Chondrocyte (in vitro differentiated cells): ENCODE results near the gene POFUT2. TPM values are rescaled to one million over a fixed set of nuclear protein-coding genes. Genes with fewer than 3 reads are reported as not detected.

Source experiments
- DNase-seq: peaks from one replicate; pipeline ENCODE4 v3.0.0; 2021; ENCODE audit warnings: mixed read lengths, low spot score
- H3K27ac Mint-ChIP-seq: one replicate; pipeline ENCODE4 v1.8.0; 2021; ENCODE audit warnings: mild to moderate bottlenecking, moderate library complexity, mixed read lengths; ENCODE audit not compliant: unreplicated experiment
- H3K27me3 Mint-ChIP-seq: 2 replicates; pipeline ENCODE4 v1.8.0; 2021; ENCODE audit warnings: low read depth, mixed read lengths
- H3K36me3 Mint-ChIP-seq: 2 replicates; pipeline ENCODE4 v1.8.0; 2021; ENCODE audit warnings: low read depth, mixed read lengths
- H3K4me1 Mint-ChIP-seq: 2 replicates; pipeline ENCODE4 v1.8.0; 2021; ENCODE audit warnings: low read depth, mild to moderate bottlenecking, mixed read lengths
- H3K4me3 Mint-ChIP-seq: one replicate; pipeline ENCODE4 v1.8.0; 2021; ENCODE audit warnings: mild to moderate bottlenecking, moderate library complexity, mixed read lengths; ENCODE audit not compliant: unreplicated experiment
- H3K9me3 Mint-ChIP-seq: 2 replicates; pipeline ENCODE4 v1.8.0; 2021; ENCODE audit warnings: low read depth, mixed read lengths
- total RNA-seq: library from RNA; stranded (reverse); gene quantifications from 3 replicates; pipeline ENCODE4 v1.2.1, GENCODE V29; 2021
- TF ChIP-seq, protein P1 (sequence below): fragments of 200-600 bp; sonication (generic); IDR thresholded peaks from 2 replicates; pipeline ENCODE4 v1.5.0; 2021; ENCODE audit warnings: antibody characterized with exemption, mild to moderate bottlenecking, moderate library complexity

Gene POFUT2
- total RNA-seq, 1 donor from 2014 or later, result 73.6 TPM

DNA sequence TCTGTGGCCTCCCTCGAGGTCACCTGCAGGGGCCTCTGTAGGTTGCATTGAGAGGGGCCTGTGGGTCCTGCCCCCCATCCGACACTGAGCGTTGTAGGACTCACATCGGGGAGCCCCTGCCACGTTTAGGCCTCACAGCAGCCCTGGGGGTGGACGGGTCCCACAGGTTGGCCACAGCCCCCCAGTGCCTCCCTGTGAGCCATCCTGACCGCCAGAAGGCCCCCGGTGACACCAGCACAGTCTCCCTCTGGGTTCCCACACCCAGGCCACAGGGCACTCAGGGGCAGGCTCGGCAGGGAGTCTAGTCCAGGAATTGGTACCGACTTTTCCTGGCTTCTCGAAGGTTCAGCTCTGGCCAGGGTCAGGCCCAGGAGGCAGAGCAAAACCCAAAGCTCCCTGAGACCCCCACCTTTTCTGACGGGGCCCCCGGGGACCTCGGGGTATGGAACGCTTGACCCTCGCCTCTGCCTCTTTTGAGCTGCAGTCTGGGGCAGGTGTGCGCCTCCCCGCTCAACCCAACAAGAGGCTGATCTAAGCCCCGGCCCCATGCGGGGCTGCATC lies 13.9 kb upstream of the POFUT2 start:
- no peak overlapping the region for H3K4me3 Mint-ChIP-seq
- peak overlapping the region; percentile 96 for H3K27ac Mint-ChIP-seq
- peaks cover 3% of the 10 kb centered on the region for H3K36me3 Mint-ChIP-seq
- TF ChIP-seq, protein P1, sequence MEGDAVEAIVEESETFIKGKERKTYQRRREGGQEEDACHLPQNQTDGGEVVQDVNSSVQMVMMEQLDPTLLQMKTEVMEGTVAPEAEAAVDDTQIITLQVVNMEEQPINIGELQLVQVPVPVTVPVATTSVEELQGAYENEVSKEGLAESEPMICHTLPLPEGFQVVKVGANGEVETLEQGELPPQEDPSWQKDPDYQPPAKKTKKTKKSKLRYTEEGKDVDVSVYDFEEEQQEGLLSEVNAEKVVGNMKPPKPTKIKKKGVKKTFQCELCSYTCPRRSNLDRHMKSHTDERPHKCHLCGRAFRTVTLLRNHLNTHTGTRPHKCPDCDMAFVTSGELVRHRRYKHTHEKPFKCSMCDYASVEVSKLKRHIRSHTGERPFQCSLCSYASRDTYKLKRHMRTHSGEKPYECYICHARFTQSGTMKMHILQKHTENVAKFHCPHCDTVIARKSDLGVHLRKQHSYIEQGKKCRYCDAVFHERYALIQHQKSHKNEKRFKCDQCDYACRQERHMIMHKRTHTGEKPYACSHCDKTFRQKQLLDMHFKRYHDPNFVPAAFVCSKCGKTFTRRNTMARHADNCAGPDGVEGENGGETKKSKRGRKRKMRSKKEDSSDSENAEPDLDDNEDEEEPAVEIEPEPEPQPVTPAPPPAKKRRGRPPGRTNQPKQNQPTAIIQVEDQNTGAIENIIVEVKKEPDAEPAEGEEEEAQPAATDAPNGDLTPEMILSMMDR, result no peak
- peak; percentile 66 for DNase-seq
- peaks cover 9% of the 10 kb centered on the region for H3K9me3 Mint-ChIP-seq
- no peaks in the 10 kb centered on the region for H3K27me3 Mint-ChIP-seq
- peaks cover 69% of the 10 kb centered on the region for H3K4me1 Mint-ChIP-seq

DNA sequence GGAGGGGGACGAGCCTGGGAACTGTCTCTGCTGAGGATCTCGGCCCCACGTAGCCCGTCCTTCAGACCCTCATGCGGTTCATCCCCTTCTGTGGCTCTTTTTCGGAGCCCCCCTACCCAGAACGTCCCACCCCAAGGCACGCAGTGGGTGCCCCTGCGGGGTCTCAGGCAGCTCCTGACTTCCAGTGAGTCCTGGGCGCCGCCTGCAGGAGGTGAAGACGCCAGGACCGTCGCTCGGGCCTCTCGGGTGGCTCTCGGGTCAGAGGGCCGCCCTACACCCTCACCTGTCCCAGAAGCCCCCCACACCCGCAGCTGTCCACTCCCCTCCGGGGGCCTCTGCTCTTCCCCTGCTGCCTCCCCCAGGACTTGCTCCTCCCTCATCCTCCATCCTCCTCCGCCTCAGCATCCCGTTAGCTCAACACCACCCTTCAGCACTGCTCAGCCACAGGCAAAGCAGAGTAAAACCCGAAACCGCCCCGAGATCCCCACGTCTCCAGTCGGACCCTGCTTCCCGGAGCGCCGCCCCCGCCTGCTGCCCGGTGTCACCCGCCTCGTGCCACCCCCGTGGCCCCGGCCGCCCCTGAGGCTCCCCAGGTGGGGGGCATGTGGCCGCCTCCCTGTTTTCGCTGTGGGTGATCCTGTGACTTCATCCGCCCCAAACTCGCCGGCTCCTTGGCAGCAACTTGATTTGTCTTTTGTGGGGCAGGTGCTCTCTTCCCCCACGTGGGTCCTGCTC lies 13.3 kb upstream of the POFUT2 start:
- Mint-ChIP-seq H3K9me3 (peaks cover 9% of the 10 kb centered on the region), H3K27me3 (no peaks in the 10 kb centered on the region), H3K4me1 (peaks cover 69% of the 10 kb centered on the region), H3K4me3 (peak overlapping the region; percentile 22), H3K27ac (peak overlapping the region; percentile 96), H3K36me3 (peaks cover 3% of the 10 kb centered on the region)
- TF ChIP-seq, protein P1, result peak; percentile 14
- peak; percentile 93 for DNase-seq

DNA sequence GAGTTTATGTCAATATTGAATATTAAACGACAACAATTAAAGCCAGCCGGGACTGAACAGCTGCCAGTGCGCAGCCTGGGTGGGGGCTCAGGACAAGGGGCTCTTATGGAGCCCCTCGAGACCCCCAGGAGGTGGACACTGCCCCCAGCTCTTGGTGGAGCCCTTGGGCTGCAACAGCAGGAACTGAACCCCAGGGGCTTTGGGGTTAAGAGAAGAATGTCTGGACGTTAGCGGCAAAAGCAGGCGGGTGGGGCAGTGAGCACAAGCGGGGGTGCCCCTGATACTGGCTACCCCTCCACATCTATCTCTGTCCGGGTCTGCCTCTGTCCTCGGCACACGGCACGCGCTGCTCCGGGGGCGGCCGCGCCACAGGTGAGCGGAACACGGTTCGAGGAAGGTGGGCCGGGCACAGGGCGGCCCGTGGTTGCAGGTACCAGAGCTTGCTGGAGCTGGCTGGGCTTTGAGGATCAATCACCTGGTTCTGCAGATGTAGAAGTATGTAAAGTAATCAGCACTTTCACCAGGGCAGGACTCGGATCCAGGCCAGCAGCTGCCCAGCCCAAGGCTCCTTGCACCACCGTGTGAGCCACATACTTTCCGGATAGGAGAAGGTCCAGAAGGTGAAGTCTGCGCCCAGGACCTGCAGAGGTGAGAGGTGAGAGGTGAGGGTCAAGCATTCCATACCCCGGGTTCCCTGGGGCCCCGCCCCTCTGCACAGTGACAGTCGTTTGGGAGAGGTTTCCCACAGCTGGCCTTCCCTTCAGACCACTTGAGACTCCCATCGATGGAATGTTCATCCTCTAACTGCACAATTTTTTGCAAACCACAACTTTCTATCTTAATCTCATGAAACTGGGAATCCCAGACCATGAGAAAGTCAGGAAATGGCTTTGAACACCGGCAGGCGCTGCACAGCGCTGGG lies 12.4 kb upstream of the POFUT2 start:
- peak; percentile 76 for DNase-seq

DNA sequence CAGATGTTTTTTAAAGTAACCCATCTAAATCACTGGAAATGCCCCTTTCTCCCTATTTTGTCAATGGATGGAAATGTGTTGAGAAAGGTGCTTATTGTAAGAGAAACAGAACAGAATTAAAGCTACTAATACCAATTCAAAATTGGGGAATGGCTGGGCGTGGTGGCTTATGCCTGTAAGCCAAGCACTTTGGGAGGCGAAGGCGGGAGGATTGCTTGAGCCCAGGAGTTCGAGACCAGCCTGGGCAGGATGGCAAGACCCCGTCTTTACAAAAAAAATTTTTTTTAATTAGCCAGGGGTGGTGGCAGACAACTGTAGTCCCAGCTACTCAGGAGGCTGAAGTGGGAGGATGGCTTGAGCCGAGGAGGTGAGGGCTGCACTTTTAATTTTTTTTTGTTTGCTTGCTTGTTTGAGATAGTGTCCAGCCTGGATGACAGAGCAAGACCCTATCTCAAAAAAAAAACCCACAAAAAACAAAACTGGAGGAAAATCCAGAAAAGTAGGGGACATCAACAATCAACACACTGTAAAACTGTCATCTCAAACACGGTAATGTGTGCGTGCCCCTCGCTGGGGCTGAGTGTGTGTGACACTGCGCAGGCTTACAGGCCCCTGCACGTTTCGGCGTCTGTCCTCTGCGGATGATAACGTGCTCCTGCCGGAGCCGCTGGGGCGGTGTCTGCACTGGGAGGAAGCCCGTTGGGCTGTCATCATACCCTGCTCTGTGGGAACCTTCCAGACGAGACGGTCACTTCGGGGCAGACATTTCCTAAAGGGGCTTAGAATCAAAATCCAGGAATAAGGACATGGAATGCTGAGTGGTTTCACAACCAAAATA lies 11.6 kb upstream of the POFUT2 start:
- H3K27ac Mint-ChIP-seq, result peak overlapping the region; percentile 96
- H3K4me1 Mint-ChIP-seq, result peaks cover 74% of the 10 kb centered on the region
- H3K4me3 Mint-ChIP-seq, result peak overlapping the region; percentile 31
- H3K27me3 Mint-ChIP-seq, result no peaks in the 10 kb centered on the region
- peaks cover 3% of the 10 kb centered on the region for H3K36me3 Mint-ChIP-seq
- TF ChIP-seq, protein P1, result no peak
- DNase-seq, result peak; percentile 67
- peaks cover 9% of the 10 kb centered on the region for H3K9me3 Mint-ChIP-seq

More for the DNA sequence above, 12.4 kb upstream of the POFUT2 start:
- peak overlapping the region; percentile 31 for H3K4me3 Mint-ChIP-seq
- H3K4me1 Mint-ChIP-seq, result peaks cover 69% of the 10 kb centered on the region
- H3K27me3 Mint-ChIP-seq, result no peaks in the 10 kb centered on the region
- peaks cover 9% of the 10 kb centered on the region for H3K9me3 Mint-ChIP-seq
- peak overlapping the region; percentile 96 for H3K27ac Mint-ChIP-seq
- H3K36me3 Mint-ChIP-seq, result peaks cover 3% of the 10 kb centered on the region
- TF ChIP-seq, protein P1, result no peak
